Measurements from ENCODE around the gene EVA1C. TPM values are rescaled to one million over a fixed set of nuclear protein-coding genes. Genes with fewer than 3 reads are reported as not detected.
"Not testable (repeated sequence)": the region's sequence is repeated elsewhere in the genome, so short reads cannot be mapped to it uniquely, and the experiment has no call there.

Gene EVA1C
- total RNA-seq, 1 donor from 2014 or later: 7.6 TPM

- DNase-seq (ENCODE audit: low spot score): no peak
- Mint-ChIP-seq H3K36me3 (ENCODE audit: low read depth) (peaks cover 3% of the 10 kb centered on the region), H3K9me3 (peaks cover 6% of the 10 kb centered on the region), H3K27me3 (ENCODE audit: insufficient read depth) (no peaks in the 10 kb centered on the region), H3K4me3 (no peak overlapping the region), H3K27ac (no peak overlapping the region), H3K4me1 (ENCODE audit: low read depth) (no peaks in the 10 kb centered on the region)
- intact Hi-C loops (cut with micrococcal nuclease): no loop called here
Observed at GRCh38 chr21:32508558-32508957, 96.1 kb downstream of the EVA1C start.

- DNase-seq (ENCODE audit: low spot score); H3K4me1 Mint-ChIP-seq (ENCODE audit: low read depth); H3K36me3 Mint-ChIP-seq (ENCODE audit: low read depth); H3K27me3 Mint-ChIP-seq (ENCODE audit: insufficient read depth); H3K27ac Mint-ChIP-seq; intact Hi-C loops (cut with micrococcal nuclease); H3K9me3 Mint-ChIP-seq; H3K4me3 Mint-ChIP-seq: not testable (repeated sequence)
Observed at GRCh38 chr21:32508975-32509374, 96.5 kb downstream of the EVA1C start.

- H3K36me3 Mint-ChIP-seq (ENCODE audit: low read depth): peaks cover 2% of the 10 kb centered on the region
- H3K9me3 Mint-ChIP-seq: no peaks in the 10 kb centered on the region
- no peak for DNase-seq (ENCODE audit: low spot score)
- no peaks in the 10 kb centered on the region for H3K4me1 Mint-ChIP-seq (ENCODE audit: low read depth)
- H3K4me3 Mint-ChIP-seq: no peak overlapping the region
- no peaks in the 10 kb centered on the region for H3K27me3 Mint-ChIP-seq (ENCODE audit: insufficient read depth)
- no peak overlapping the region for H3K27ac Mint-ChIP-seq
- intact Hi-C loops (cut with micrococcal nuclease): no loop called here
Observed at GRCh38 chr21:32514275-32515055, 102.0 kb downstream of the EVA1C start.

- no peak for DNase-seq (ENCODE audit: low spot score)
Observed at GRCh38 chr21:32515874-32516273, 103.4 kb downstream of the EVA1C start.

DNA sequence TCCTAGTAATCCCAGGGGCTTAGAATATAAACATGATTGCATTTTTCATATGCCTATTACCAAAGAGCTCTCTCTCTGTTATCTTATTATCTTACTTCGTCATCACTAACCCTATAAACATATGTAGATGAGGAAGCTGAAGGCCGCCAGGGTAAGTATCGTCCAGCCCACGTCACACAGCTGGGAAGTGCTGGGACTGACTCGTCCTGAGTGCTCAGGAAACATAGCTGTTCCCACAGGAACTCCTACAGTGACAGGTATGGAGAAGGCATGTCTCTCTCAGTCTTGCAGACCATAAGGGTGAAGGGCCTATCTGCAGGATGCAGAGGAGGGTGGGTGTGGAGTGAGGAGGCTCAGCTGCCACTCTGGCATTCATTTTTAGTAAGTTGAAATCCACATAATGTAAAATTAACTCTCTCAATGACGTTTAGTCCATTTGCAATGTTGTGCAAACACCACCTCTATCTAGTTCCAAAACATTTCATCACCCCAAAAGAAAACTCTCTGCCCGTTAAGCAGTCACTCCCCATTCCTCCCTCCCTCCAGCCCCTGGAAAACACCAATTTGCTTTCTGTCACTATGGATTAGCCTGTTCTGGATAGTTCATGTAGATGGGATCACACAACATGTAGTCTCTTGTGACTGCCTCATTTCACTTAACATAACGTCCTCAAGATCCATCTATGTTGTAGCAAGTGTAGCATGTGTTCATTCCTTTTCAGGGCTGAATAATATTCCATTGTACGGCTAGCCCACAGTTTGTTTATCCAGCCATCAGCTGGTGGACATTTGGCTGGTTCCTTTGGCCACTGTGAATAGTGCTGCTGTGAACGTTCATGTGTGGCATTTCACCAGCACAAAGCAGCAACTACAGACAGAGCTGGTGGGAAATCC, 104.5 kb downstream of the EVA1C start:
- intact Hi-C loops (cut with micrococcal nuclease): no loop called here
- H3K4me1 Mint-ChIP-seq (ENCODE audit: low read depth): no peaks in the 10 kb centered on the region

More at GRCh38 chr21:32515874-32516273, 103.4 kb downstream of the EVA1C start:
- Mint-ChIP-seq H3K4me3 (no peak overlapping the region), H3K9me3 (no peaks in the 10 kb centered on the region), H3K4me1 (ENCODE audit: low read depth) (no peaks in the 10 kb centered on the region), H3K27me3 (ENCODE audit: insufficient read depth) (no peaks in the 10 kb centered on the region), H3K27ac (no peak overlapping the region), H3K36me3 (ENCODE audit: low read depth) (no peaks in the 10 kb centered on the region)
- intact Hi-C loops (cut with micrococcal nuclease): no loop called here

DNA sequence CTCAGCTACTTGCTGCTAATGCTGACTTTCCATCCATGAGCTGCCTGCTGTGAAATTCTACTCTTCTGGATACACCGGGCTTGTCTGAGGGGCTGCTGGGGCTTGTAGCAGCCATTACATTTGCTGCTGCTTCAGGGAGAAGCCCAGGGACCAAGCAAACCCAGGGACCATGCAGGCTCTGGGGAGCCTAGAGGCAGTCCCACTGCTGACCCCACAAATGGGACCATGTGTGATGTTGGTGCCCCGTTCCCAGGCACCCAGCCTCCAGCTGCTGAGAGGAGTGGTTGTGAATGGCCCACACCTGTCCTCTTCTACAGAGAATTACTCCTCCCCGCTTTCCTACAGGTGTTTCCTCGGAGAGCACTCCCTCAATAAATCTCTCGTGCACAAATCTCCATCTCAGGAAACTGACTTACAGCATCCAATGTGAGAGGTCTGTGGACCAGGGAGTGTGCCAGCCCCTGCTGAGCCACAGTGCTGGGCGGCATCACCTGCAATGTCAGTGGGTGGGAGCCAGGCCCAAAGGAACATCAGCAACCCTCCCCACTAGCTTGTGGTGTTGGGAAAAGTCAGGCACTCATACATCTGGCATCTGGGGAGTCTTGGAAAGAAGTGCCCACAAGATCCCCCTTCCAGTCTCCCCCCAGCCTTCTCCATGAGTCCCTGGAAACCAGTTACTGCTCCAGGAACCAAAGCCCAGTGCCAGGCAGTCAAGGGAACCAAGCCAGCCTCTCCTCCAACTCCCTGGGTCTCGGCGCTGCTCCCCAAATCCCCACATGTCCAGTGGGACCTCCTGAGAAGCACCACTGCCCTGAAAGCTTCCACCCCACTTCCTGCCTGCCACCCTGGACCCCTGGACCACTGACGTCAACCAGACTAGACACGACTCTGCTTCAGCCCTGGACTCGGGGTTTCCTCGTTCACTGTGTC, 107.7 kb downstream of the EVA1C start:
- Mint-ChIP-seq H3K36me3 (ENCODE audit: low read depth) (no peaks in the 10 kb centered on the region), H3K9me3 (no peaks in the 10 kb centered on the region), H3K4me1 (ENCODE audit: low read depth) (no peaks in the 10 kb centered on the region), H3K4me3 (no peak overlapping the region), H3K27ac (no peak overlapping the region), H3K27me3 (ENCODE audit: insufficient read depth) (peaks cover 3% of the 10 kb centered on the region)
- intact Hi-C loops (cut with micrococcal nuclease): no loop called here
- DNase-seq (ENCODE audit: low spot score): no peak

More for the DNA sequence above, 104.5 kb downstream of the EVA1C start:
- Mint-ChIP-seq H3K9me3 (no peaks in the 10 kb centered on the region), H3K27me3 (ENCODE audit: insufficient read depth) (peaks cover 1% of the 10 kb centered on the region), H3K27ac (no peak overlapping the region), H3K4me3 (no peak overlapping the region), H3K36me3 (ENCODE audit: low read depth) (no peaks in the 10 kb centered on the region)
- no peak for DNase-seq (ENCODE audit: low spot score)

- Mint-ChIP-seq H3K36me3 (ENCODE audit: low read depth) (no peaks in the 10 kb centered on the region), H3K4me1 (ENCODE audit: low read depth) (no peaks in the 10 kb centered on the region), H3K27me3 (ENCODE audit: insufficient read depth) (peaks cover 3% of the 10 kb centered on the region), H3K4me3 (no peak overlapping the region), H3K27ac (no peak overlapping the region), H3K9me3 (no peaks in the 10 kb centered on the region)
- intact Hi-C loops (cut with micrococcal nuclease): no loop called here
- DNase-seq (ENCODE audit: low spot score): no peak
Observed at GRCh38 chr21:32520875-32521735, 108.6 kb downstream of the EVA1C start.

- Mint-ChIP-seq H3K4me3 (no peak overlapping the region), H3K9me3 (no peaks in the 10 kb centered on the region)
Observed at GRCh38 chr21:32521736-32522355, 109.3 kb downstream of the EVA1C start.

GRCh38 chr21:32523463-32523862, 111.0 kb downstream of the EVA1C start:
- no peaks in the 10 kb centered on the region for H3K4me1 Mint-ChIP-seq (ENCODE audit: low read depth)
- H3K27ac Mint-ChIP-seq: no peak overlapping the region
- H3K9me3 Mint-ChIP-seq: no peaks in the 10 kb centered on the region
- DNase-seq (ENCODE audit: low spot score): no peak
- H3K4me3 Mint-ChIP-seq: no peak overlapping the region
- intact Hi-C loops (cut with micrococcal nuclease): no loop called here
- peaks cover 3% of the 10 kb centered on the region for H3K27me3 Mint-ChIP-seq (ENCODE audit: insufficient read depth)
- H3K36me3 Mint-ChIP-seq (ENCODE audit: low read depth): no peaks in the 10 kb centered on the region

More at GRCh38 chr21:32521736-32522355, 109.3 kb downstream of the EVA1C start:
- Mint-ChIP-seq H3K4me1 (ENCODE audit: low read depth) (no peaks in the 10 kb centered on the region), H3K27ac (no peak overlapping the region), H3K36me3 (ENCODE audit: low read depth) (no peaks in the 10 kb centered on the region), H3K27me3 (ENCODE audit: insufficient read depth) (peaks cover 3% of the 10 kb centered on the region)
- intact Hi-C loops (cut with micrococcal nuclease): no loop called here
- no peak for DNase-seq (ENCODE audit: low spot score)

GRCh38 chr21:32523988-32524719, 111.6 kb downstream of the EVA1C start:
- Mint-ChIP-seq H3K27ac (no peak overlapping the region), H3K4me1 (ENCODE audit: low read depth) (no peaks in the 10 kb centered on the region), H3K36me3 (ENCODE audit: low read depth) (no peaks in the 10 kb centered on the region), H3K4me3 (no peak overlapping the region), H3K9me3 (no peaks in the 10 kb centered on the region), H3K27me3 (ENCODE audit: insufficient read depth) (peaks cover 3% of the 10 kb centered on the region)
- DNase-seq (ENCODE audit: low spot score): no peak
- intact Hi-C loops (cut with micrococcal nuclease): no loop called here

DNA sequence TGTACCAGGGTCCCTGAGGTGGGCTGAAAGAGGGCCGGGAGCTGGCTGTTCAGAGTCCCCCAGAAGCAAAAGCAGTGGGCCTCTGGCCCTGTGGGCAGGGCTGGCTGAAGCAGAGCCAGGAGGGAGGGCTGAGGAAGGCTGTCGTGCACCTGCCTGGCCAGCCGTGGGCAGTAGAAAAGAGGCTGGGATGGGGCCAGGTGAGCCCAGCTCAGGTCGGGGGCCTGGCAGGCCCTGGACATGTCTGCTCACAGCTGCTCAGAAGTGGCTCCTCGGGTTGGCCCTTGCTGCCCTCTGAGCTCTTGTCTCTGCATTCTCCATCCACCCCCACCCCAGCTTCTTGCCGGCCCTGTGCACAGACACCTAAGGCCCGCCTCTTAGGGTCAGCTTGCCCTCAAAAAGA, 112.8 kb downstream of the EVA1C start:
- no peaks in the 10 kb centered on the region for H3K4me1 Mint-ChIP-seq (ENCODE audit: low read depth)
- intact Hi-C loops (cut with micrococcal nuclease): no loop called here
- no peak for DNase-seq (ENCODE audit: low spot score)
- no peak overlapping the region for H3K4me3 Mint-ChIP-seq
- H3K36me3 Mint-ChIP-seq (ENCODE audit: low read depth): no peaks in the 10 kb centered on the region
- no peaks in the 10 kb centered on the region for H3K9me3 Mint-ChIP-seq
- H3K27me3 Mint-ChIP-seq (ENCODE audit: insufficient read depth): peaks cover 3% of the 10 kb centered on the region
- H3K27ac Mint-ChIP-seq: no peak overlapping the region

Measured in activated T-helper 1 cell treated with anti-CD3 and anti-CD28 coated beads, Interleukin-12 subunit alpha, Interleukin-12 subunit beta, Interleukin-2, Interleukin-4 antibody, amounts not matched to agents 30 ng/mL and 10 ng/mL and 1 ng/mL, durations not matched to agents 14 hours and 24 hours and 36 hours (primary cell).